Activated B cell treated with CpG ODN at 0.5 μM for 24 hours (primary cell): ENCODE results near the gene COA3. TPM values are rescaled to one million over a fixed set of nuclear protein-coding genes. Genes with fewer than 3 reads are reported as not detected.

Source experiments
- ATAC-seq: fragments of 200-7000 bp; cut with Tn5 transposase; one replicate; pipeline ENCODE4 v1.10.0; 2021; ENCODE audit warnings: low read depth, mild to moderate bottlenecking, moderate library complexity
- CTCF ChIA-PET: fragments of 350-600 bp; sonication (Branson Sonifier 250); formaldehyde crosslinking; loops from one replicate; lab custom pipeline; 2021; ENCODE audit warnings: antibody characterized with exemption; lab: Charles Lee
- POLR2A ChIA-PET: fragments of 350-600 bp; sonication (Branson Sonifier 250); formaldehyde crosslinking; loops from one replicate; lab custom pipeline; 2021; ENCODE audit warnings: antibody characterized with exemption; lab: Charles Lee
- DNase-seq: peaks from one replicate; pipeline ENCODE4 v3.0.0; 2022
- H3K27ac Mint-ChIP-seq: one replicate; pipeline ENCODE4 v1.8.0; 2020; ENCODE audit warnings: mixed read lengths
- H3K27me3 Mint-ChIP-seq: one replicate; pipeline ENCODE4 v1.8.0; 2021; ENCODE audit warnings: mixed read lengths
- H3K36me3 Mint-ChIP-seq: one replicate; pipeline ENCODE4 v1.8.0; 2021; ENCODE audit warnings: low read depth, mixed read lengths
- H3K4me1 Mint-ChIP-seq: one replicate; pipeline ENCODE4 v1.8.0; 2021; ENCODE audit warnings: mixed read lengths
- H3K4me3 Mint-ChIP-seq: one replicate; pipeline ENCODE4 v1.8.0; 2020; ENCODE audit warnings: mild to moderate bottlenecking, mixed read lengths
- H3K9me3 Mint-ChIP-seq: one replicate; pipeline ENCODE4 v1.8.0; 2020; ENCODE audit warnings: mixed read lengths
- intact Hi-C: fragments of 100-400 bp; cut with micrococcal nuclease; formaldehyde crosslinking; loops from one replicate; pipeline ENCODE4 v1.15.1; 2024
- total RNA-seq: library from RNA; stranded (reverse); gene quantifications from 2 replicates; pipeline ENCODE4 v1.2.3, GENCODE V29; 2022
- TF ChIP-seq, protein P1 (sequence below): fragments of 200-600 bp; IDR thresholded peaks from one replicate; pipeline ENCODE4 v1.8.0; 2022; ENCODE audit warnings: antibody characterized with exemption, mild to moderate bottlenecking

Gene COA3
- total RNA-seq, 1 donor from 2014 or later: 41.4 TPM

DNA sequence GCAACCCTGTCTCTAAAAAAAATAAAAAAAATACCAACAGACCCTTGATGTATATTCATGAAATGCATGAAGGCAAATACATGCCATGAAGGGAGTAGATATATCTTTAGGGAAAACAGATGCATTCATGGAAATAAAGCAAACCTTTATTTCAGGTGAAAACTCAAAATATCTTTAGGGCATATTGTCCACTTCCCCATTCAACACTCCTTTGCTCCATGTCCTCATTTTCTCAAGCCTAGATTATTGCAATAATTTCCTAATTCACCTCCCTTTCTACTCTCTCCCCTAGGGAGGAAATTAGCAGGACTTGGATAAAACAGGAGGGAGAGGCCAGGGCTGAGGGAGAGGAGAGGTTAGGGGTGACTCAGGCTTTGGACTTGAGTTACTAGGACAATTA is 31.0 kb downstream of the COA3 start:
- ChIA-PET POLR2A (interaction anchor here (0.6 kb wide), 1 partner anchor 231 kb away, joined by 3 read pairs; no protein-coding TSS in a partner anchor), CTCF (interaction anchor here (2.6 kb wide), 1 partner anchor 189 kb away, joined by 8 read pairs; the partner anchor contains the start of gene PSMC3IP)

GRCh38 chr17:42766124-42766523 is 32.4 kb downstream of the COA3 start:
- Mint-ChIP-seq H3K4me1 (no peaks in the 10 kb centered on the region), H3K27me3 (peaks cover 31% of the 10 kb centered on the region), H3K4me3 (no peak overlapping the region), H3K36me3 (no peaks in the 10 kb centered on the region), H3K27ac (no peak overlapping the region), H3K9me3 (no peaks in the 10 kb centered on the region)
- ChIA-PET CTCF (interaction anchor here (2.6 kb wide), 1 partner anchor 188 kb away, joined by 8 read pairs; the partner anchor contains the start of gene PSMC3IP), POLR2A (no interaction called here)
- DNase-seq: no peak
- no peak for ATAC-seq
- intact Hi-C loops: no loop called here
- TF ChIP-seq, protein P1, sequence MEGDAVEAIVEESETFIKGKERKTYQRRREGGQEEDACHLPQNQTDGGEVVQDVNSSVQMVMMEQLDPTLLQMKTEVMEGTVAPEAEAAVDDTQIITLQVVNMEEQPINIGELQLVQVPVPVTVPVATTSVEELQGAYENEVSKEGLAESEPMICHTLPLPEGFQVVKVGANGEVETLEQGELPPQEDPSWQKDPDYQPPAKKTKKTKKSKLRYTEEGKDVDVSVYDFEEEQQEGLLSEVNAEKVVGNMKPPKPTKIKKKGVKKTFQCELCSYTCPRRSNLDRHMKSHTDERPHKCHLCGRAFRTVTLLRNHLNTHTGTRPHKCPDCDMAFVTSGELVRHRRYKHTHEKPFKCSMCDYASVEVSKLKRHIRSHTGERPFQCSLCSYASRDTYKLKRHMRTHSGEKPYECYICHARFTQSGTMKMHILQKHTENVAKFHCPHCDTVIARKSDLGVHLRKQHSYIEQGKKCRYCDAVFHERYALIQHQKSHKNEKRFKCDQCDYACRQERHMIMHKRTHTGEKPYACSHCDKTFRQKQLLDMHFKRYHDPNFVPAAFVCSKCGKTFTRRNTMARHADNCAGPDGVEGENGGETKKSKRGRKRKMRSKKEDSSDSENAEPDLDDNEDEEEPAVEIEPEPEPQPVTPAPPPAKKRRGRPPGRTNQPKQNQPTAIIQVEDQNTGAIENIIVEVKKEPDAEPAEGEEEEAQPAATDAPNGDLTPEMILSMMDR: no peak

More for the DNA sequence above, 31.0 kb downstream of the COA3 start:
- Mint-ChIP-seq H3K9me3 (no peaks in the 10 kb centered on the region), H3K4me1 (peaks cover 7% of the 10 kb centered on the region), H3K27me3 (peaks cover 21% of the 10 kb centered on the region), H3K36me3 (no peaks in the 10 kb centered on the region), H3K4me3 (no peak overlapping the region), H3K27ac (no peak overlapping the region)
- DNase-seq: no peak
- TF ChIP-seq, protein P1: no peak
- intact Hi-C loops: no loop called here
- ATAC-seq: no peak

DNA sequence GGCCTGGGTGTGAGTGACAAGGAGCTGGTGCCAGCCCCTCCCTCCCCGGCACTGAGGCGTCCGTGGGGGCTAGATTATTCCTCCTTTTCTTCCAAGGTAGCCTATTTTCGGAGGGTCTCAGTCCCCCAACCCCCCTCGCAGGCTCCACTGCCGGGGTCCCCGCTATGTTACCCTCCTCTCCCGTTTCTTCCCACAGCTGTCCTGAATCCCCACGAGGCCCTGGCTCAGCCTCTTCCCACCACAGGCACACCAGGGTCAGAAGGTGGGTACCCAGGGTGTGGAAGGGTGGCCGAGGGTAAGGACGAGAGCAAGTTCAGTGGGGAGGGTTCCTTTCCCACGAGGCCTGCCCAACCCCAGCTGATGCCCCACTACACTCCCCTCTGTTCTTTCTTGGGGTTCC is 36.9 kb downstream of the COA3 start:
- Mint-ChIP-seq H3K9me3 (no peaks in the 10 kb centered on the region), H3K27ac (no peak overlapping the region), H3K4me1 (peaks cover 12% of the 10 kb centered on the region), H3K36me3 (no peaks in the 10 kb centered on the region), H3K4me3 (peak overlapping the region; percentile 24), H3K27me3 (peaks cover 28% of the 10 kb centered on the region)
- ChIA-PET POLR2A (interaction anchor here (1.1 to 3.5 kb wide), 4 partner anchors 12 to 554 kb away, joined by 4 to 26 read pairs (median 12); partner anchors contain the start of genes EZH1, PSMC3IP and VPS25), CTCF (interaction anchor here (1.4 to 4.5 kb wide), 3 partner anchors 12 to 183 kb away, joined by 3 to 37 read pairs (median 3); partner anchors contain the start of genes PSMC3IP and VPS25)
- intact Hi-C loops: no loop called here
- no peak for ATAC-seq
- no peak for DNase-seq
- TF ChIP-seq, protein P1: no peak

GRCh38 chr17:42760652-42761581 is 37.6 kb downstream of the COA3 start, which contains the start of gene RAMP2:
TSS of gene RAMP2 (plus strand) at chr17:42761227. CDS start at chr17:42761262, 35 bp downstream.
- CTCF ChIA-PET: interaction anchor here (1.0 to 4.5 kb wide), 5 partner anchors 12 to 183 kb away, joined by 3 to 37 read pairs (median 3); partner anchors contain the start of genes PSMC3IP and VPS25
- DNase-seq (no peak), ATAC-seq (peak; percentile 23)
- intact Hi-C loops: no loop called here
- H3K4me1 Mint-ChIP-seq: peaks cover 12% of the 10 kb centered on the region
- H3K4me3 Mint-ChIP-seq: peak within 1 kb of the TSS; percentile 81
- no peaks in the 10 kb centered on the region for H3K9me3 Mint-ChIP-seq
- peak within 1 kb of the TSS; percentile 61 for H3K27ac Mint-ChIP-seq
- TF ChIP-seq, protein P1: no peak
- POLR2A ChIA-PET: interaction anchor here (0.6 to 3.5 kb wide), 9 partner anchors 13 to 555 kb away, joined by 3 to 26 read pairs (median 4); partner anchors contain the start of genes CNTD1, COA3, EZH1 and PSMC3IP
- H3K27me3 Mint-ChIP-seq: peaks cover 32% of the 10 kb centered on the region
- H3K36me3 Mint-ChIP-seq: no peaks in the 10 kb centered on the region
